Ishikawa (cell line): ENCODE measurements around the gene MAD1L1.

ENCODE experiments used
- CEBPB ChIP-seq: IDR thresholded peaks from 2 replicates; pipeline ENCODE4 v1.6.1; 2012
- MAX ChIP-seq: IDR thresholded peaks from 2 replicates; pipeline ENCODE4 v1.6.1; 2012
- REST ChIP-seq: IDR thresholded peaks from 2 replicates; pipeline ENCODE4 v1.6.1; 2012; ENCODE audit warnings: low read depth, mild to moderate bottlenecking
- TAF1 ChIP-seq: IDR thresholded peaks from 2 replicates; pipeline ENCODE4 v1.6.1; 2012; ENCODE audit warnings: low read depth, mild to moderate bottlenecking
- USF1 ChIP-seq: IDR thresholded peaks from 2 replicates; pipeline ENCODE4 v1.6.1; 2012

GRCh38 chr7:2084781-2085505, 147.8 kb downstream of the MAD1L1 start:
- TF ChIP-seq MAX (no peak), USF1 (no peak), TAF1 (no peak), CEBPB (no peak), REST (no peak)
